GM12801 (cell line): ENCODE data around the gene NOG.

ENCODE experiments used
- CTCF ChIP-seq: IDR thresholded peaks from one replicate; pipeline ENCODE4 v1.5.1; 2011; ENCODE audit warnings: control low read depth; ENCODE audit not compliant: insufficient read length; ENCODE audit errors: extremely low read depth

The NOG gene

GRCh38 chr17:56624309-56624708 is 30.8 kb downstream of the NOG start:
- TF ChIP-seq CTCF, result no peak

GRCh38 chr17:56624912-56625311 is 31.4 kb downstream of the NOG start:
- no peak for TF ChIP-seq CTCF

DNA sequence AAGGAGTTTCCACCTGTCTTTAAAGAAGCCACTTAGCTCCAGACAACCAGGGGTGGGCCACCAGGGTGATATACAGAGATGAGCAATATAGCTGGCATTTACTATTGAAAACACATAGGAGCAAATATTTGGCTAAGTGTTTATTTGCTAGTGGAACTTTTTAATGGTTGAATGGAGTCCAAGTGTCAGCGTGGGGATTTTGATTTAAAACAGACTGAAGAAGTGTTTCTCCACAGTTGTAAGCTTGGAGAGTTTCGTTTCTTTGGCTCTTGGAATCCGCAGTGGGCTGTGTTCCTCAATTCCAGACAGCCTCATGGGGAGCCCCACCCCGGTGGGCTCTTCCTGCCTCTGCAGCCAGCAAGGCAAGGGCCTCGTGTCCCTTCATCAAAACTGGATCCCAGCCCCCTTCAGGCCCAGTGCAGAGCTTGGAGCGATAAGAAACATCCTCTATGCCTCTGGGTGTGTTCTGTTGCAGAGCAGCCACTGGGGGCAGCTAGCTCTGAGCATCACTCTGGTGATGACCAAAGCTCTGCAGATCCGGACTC is 36.1 kb downstream of the NOG start:
- no peak for TF ChIP-seq CTCF

DNA sequence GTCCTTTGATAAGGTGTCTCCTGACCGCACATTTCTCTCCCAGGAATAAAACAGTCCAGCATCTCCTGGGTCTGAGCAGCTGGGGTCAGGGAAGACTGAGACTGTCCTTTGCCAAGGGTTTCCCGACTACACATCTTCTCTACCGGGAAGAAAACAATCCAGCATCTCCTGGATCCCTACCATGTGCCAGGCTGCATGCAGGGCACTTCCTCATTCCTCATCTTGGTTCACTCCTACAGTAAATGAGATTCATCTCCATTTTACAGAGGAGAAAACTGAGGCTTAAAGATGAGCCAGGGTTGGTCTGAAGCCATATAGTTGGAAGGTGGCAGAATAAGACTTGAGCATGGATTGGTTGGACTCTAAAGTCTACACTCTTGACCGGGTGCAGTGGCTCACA is 36.7 kb downstream of the NOG start:
- TF ChIP-seq CTCF, result no peak

DNA sequence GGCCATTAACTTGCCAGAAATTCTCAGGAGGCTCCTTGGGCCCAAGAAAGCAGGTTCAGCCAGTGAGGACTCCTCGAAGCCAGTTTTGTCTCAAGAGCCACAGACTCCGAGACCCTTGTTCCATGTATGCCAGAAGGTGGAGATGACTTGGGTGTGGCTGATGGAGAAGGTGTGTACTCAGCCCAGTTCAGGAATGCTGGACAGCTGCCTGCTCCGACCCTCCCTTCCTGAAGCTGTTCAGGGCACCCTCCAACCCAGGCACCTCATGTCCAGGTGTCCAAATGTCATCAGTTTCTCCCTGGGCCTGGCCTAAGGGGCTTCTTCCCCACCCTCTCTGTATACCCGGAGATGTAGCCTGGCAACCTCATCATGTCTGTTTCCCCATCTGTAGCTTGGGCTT is 40.2 kb downstream of the NOG start:
- TF ChIP-seq CTCF, result no peak

GRCh38 chr17:56635641-56636040 is 42.1 kb downstream of the NOG start:
- TF ChIP-seq CTCF, result no peak

DNA sequence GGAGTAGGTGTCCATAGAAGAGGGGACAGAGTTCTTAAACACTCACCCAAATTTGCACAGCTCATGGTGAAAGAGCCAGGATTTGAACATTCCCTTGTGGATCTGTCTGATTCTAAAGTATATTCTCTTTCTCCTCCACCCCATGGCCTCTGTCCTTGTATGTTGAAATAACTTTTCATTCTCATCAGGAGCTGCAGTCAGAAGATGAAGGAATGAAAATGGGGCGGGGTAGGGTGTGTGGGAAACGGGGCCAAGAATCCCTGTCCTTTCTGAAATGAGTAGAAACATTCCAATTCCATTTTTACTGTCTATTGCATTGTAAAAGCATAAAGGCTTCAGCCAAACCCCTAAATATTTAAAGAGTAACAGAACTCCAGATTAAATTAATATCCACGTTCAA is 42.8 kb downstream of the NOG start:
- TF ChIP-seq CTCF, result no peak

- TF ChIP-seq CTCF, result no peak
Measured at GRCh38 chr17:56637254-56637653, 43.8 kb downstream of the NOG start.
